ENCODE measurements around the gene PIP5K1B.

DNA sequence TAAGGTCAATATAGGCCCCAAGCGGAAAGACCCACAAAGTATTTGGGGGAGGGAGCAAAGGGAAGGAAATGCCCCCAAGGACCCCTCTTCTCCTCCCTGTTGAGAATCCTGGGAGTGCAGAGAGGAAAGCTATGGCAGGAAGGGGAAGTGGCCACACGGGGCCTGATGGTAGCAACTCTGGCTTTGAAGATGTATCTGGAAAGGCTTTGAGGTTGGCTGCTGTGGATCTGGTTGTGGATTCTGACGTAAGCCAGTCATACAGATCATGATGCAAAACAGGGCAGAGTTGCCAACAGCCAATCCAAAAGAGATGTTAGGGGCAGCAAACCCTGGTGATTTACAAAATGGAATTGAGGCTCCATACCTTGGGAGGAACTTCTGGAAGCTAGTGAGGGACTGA, 200.1 kb downstream of the PIP5K1B start:
- TF ChIP-seq, protein P1, sequence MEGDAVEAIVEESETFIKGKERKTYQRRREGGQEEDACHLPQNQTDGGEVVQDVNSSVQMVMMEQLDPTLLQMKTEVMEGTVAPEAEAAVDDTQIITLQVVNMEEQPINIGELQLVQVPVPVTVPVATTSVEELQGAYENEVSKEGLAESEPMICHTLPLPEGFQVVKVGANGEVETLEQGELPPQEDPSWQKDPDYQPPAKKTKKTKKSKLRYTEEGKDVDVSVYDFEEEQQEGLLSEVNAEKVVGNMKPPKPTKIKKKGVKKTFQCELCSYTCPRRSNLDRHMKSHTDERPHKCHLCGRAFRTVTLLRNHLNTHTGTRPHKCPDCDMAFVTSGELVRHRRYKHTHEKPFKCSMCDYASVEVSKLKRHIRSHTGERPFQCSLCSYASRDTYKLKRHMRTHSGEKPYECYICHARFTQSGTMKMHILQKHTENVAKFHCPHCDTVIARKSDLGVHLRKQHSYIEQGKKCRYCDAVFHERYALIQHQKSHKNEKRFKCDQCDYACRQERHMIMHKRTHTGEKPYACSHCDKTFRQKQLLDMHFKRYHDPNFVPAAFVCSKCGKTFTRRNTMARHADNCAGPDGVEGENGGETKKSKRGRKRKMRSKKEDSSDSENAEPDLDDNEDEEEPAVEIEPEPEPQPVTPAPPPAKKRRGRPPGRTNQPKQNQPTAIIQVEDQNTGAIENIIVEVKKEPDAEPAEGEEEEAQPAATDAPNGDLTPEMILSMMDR (IDR thresholded peaks at IDR 0.05; ENCODE audit: low read depth, low read length, missing input control): no peak
- TF ChIP-seq JUND (IDR thresholded peaks at IDR 0.05) (no peak), YY1 (IDR thresholded peaks at IDR 0.05) (no peak), NR2F2 (IDR thresholded peaks at IDR 0.05) (no peak), HNF4G (IDR thresholded peaks at IDR 0.05) (no peak), TAF1 (conservative IDR thresholded peaks at IDR 0.05) (no peak), SP1 (IDR thresholded peaks at IDR 0.05) (no peak), GABPA (IDR thresholded peaks at IDR 0.05 in 1 of 2, conservative IDR thresholded peaks at IDR 0.05 in 1 of 2) (no peak), RAD21 (IDR thresholded peaks at IDR 0.05) (no peak)
- TF ChIP-seq, protein P2, sequence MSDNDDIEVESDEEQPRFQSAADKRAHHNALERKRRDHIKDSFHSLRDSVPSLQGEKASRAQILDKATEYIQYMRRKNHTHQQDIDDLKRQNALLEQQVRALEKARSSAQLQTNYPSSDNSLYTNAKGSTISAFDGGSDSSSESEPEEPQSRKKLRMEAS (IDR thresholded peaks at IDR 0.05): no peak
- TF ChIP-seq, protein P3, sequence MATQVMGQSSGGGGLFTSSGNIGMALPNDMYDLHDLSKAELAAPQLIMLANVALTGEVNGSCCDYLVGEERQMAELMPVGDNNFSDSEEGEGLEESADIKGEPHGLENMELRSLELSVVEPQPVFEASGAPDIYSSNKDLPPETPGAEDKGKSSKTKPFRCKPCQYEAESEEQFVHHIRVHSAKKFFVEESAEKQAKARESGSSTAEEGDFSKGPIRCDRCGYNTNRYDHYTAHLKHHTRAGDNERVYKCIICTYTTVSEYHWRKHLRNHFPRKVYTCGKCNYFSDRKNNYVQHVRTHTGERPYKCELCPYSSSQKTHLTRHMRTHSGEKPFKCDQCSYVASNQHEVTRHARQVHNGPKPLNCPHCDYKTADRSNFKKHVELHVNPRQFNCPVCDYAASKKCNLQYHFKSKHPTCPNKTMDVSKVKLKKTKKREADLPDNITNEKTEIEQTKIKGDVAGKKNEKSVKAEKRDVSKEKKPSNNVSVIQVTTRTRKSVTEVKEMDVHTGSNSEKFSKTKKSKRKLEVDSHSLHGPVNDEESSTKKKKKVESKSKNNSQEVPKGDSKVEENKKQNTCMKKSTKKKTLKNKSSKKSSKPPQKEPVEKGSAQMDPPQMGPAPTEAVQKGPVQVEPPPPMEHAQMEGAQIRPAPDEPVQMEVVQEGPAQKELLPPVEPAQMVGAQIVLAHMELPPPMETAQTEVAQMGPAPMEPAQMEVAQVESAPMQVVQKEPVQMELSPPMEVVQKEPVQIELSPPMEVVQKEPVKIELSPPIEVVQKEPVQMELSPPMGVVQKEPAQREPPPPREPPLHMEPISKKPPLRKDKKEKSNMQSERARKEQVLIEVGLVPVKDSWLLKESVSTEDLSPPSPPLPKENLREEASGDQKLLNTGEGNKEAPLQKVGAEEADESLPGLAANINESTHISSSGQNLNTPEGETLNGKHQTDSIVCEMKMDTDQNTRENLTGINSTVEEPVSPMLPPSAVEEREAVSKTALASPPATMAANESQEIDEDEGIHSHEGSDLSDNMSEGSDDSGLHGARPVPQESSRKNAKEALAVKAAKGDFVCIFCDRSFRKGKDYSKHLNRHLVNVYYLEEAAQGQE (IDR thresholded peaks at IDR 0.05): no peak
- TF ChIP-seq, protein P4, sequence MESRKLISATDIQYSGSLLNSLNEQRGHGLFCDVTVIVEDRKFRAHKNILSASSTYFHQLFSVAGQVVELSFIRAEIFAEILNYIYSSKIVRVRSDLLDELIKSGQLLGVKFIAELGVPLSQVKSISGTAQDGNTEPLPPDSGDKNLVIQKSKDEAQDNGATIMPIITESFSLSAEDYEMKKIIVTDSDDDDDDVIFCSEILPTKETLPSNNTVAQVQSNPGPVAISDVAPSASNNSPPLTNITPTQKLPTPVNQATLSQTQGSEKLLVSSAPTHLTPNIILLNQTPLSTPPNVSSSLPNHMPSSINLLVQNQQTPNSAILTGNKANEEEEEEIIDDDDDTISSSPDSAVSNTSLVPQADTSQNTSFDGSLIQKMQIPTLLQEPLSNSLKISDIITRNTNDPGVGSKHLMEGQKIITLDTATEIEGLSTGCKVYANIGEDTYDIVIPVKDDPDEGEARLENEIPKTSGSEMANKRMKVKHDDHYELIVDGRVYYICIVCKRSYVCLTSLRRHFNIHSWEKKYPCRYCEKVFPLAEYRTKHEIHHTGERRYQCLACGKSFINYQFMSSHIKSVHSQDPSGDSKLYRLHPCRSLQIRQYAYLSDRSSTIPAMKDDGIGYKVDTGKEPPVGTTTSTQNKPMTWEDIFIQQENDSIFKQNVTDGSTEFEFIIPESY (IDR thresholded peaks at IDR 0.05): no peak
